ENCODE measurements around the gene THRB. TPM values are rescaled to one million over a fixed set of nuclear protein-coding genes. Genes with fewer than 3 reads are reported as not detected.

THRB gene
- total RNA-seq, 2 donors from 2014 or later, result 0.24 to 0.26 TPM

GRCh38 chr3:24123596-24123995, 371.1 kb downstream of the THRB start:
- no peak overlapping the region for H3K4me3 Mint-ChIP-seq
- no peak for TF ChIP-seq CTCF (conservative IDR thresholded peaks at IDR 0.05)

GRCh38 chr3:24120434-24120833, 374.2 kb downstream of the THRB start:
- Mint-ChIP-seq H3K4me3 (no peak overlapping the region), H3K9me3 (no peaks in the 10 kb centered on the region), H3K27ac (no peak overlapping the region), H3K36me3 (ENCODE audit: low read depth) (no peaks in the 10 kb centered on the region), H3K4me1 (peaks cover 5% of the 10 kb centered on the region), H3K27me3 (ENCODE audit: insufficient read depth) (peaks cover 54% of the 10 kb centered on the region)
- H3K9me3 ChIP-seq (ENCODE audit: control insufficient read depth, low read length), result no peaks in the 10 kb centered on the region
- peaks cover 54% of the 10 kb centered on the region for H3K27me3 ChIP-seq (ENCODE audit: control insufficient read depth, insufficient read depth, low read length, poor library complexity, severe bottlenecking)
- no peak for DNase-seq
- no peak overlapping the region for H3K9ac ChIP-seq (ENCODE audit: extremely low read depth, low read length, poor library complexity, severe bottlenecking)
- H3K27ac ChIP-seq (ENCODE audit: low read depth, low read length), result no peak overlapping the region
- no peaks in the 10 kb centered on the region for H3K36me3 ChIP-seq (ENCODE audit: control insufficient read depth, insufficient read depth, low read length)
- TF ChIP-seq CTCF (conservative IDR thresholded peaks at IDR 0.05), result no peak
- WGBS, 2 experiments (ENCODE audit: insufficient coverage in 1 of 2, insufficient read length in 1 of 2), result 90 to 91% methylated on average over 2 to 3 of the region's 3 CpGs
- H3K4me1 ChIP-seq (ENCODE audit: control insufficient read depth, insufficient read depth, low read length), result no peaks in the 10 kb centered on the region
- H3K4me3 ChIP-seq (ENCODE audit: low read length), result no peak overlapping the region

More at GRCh38 chr3:24123596-24123995, 371.1 kb downstream of the THRB start:
- no peak overlapping the region for H3K4me3 ChIP-seq (ENCODE audit: low read length)
- WGBS, 2 experiments (ENCODE audit: insufficient coverage in 1 of 2, insufficient read length in 1 of 2), result 55 to 82% methylated on average over 1 of the region's 1 CpG
- Mint-ChIP-seq H3K27me3 (ENCODE audit: insufficient read depth) (peaks cover 46% of the 10 kb centered on the region), H3K4me1 (peaks cover 5% of the 10 kb centered on the region), H3K36me3 (ENCODE audit: low read depth) (no peaks in the 10 kb centered on the region), H3K27ac (no peak overlapping the region), H3K9me3 (no peaks in the 10 kb centered on the region)
- H3K4me1 ChIP-seq (ENCODE audit: control insufficient read depth, insufficient read depth, low read length), result no peaks in the 10 kb centered on the region
- H3K27me3 ChIP-seq (ENCODE audit: control insufficient read depth, insufficient read depth, low read length, poor library complexity, severe bottlenecking), result peaks cover 50% of the 10 kb centered on the region
- H3K9me3 ChIP-seq (ENCODE audit: control insufficient read depth, low read length), result no peaks in the 10 kb centered on the region
- no peak for DNase-seq
- H3K27ac ChIP-seq (ENCODE audit: low read depth, low read length), result no peak overlapping the region
- no peak overlapping the region for H3K9ac ChIP-seq (ENCODE audit: extremely low read depth, low read length, poor library complexity, severe bottlenecking)
- no peaks in the 10 kb centered on the region for H3K36me3 ChIP-seq (ENCODE audit: control insufficient read depth, insufficient read depth, low read length)

- TF ChIP-seq CTCF (conservative IDR thresholded peaks at IDR 0.05), result no peak
- H3K9ac ChIP-seq (ENCODE audit: extremely low read depth, low read length, poor library complexity, severe bottlenecking), result no peak overlapping the region
- H3K9me3 Mint-ChIP-seq, result no peaks in the 10 kb centered on the region
- peaks cover 60% of the 10 kb centered on the region for H3K27me3 Mint-ChIP-seq (ENCODE audit: insufficient read depth)
- no peak overlapping the region for H3K27ac Mint-ChIP-seq
- WGBS, 2 experiments (ENCODE audit: insufficient coverage in 1 of 2, insufficient read length in 1 of 2), result 93 to 97% methylated on average over 5 to 12 of the region's 12 CpGs
- H3K4me1 Mint-ChIP-seq, result no peaks in the 10 kb centered on the region
- H3K36me3 Mint-ChIP-seq (ENCODE audit: low read depth), result no peaks in the 10 kb centered on the region
- no peak overlapping the region for H3K4me3 Mint-ChIP-seq
- peaks cover 62% of the 10 kb centered on the region for H3K27me3 ChIP-seq (ENCODE audit: control insufficient read depth, insufficient read depth, low read length, poor library complexity, severe bottlenecking)
- DNase-seq, result no peak
- H3K4me1 ChIP-seq (ENCODE audit: control insufficient read depth, insufficient read depth, low read length), result no peaks in the 10 kb centered on the region
- no peak overlapping the region for H3K27ac ChIP-seq (ENCODE audit: low read depth, low read length)
- no peaks in the 10 kb centered on the region for H3K36me3 ChIP-seq (ENCODE audit: control insufficient read depth, insufficient read depth, low read length)
- no peaks in the 10 kb centered on the region for H3K9me3 ChIP-seq (ENCODE audit: control insufficient read depth, low read length)
- no peak overlapping the region for H3K4me3 ChIP-seq (ENCODE audit: low read length)
Measured at GRCh38 chr3:24119321-24119751, 375.3 kb downstream of the THRB start.
